Fibroblast of skin of left biceps (primary cell): Measurements from ENCODE around the gene FAM83E.
"Not testable (repeated sequence)": the region's sequence is repeated elsewhere in the genome, so short reads cannot be mapped to it uniquely, and the experiment has no call there.

Source experiments
- DNase-seq, 2 experiments: peaks; one replicate each; pipeline ENCODE4 v3.0.0-alpha.2; 2013; ENCODE audit warnings: low read depth in 2 of 2

FAM83E gene

DNA sequence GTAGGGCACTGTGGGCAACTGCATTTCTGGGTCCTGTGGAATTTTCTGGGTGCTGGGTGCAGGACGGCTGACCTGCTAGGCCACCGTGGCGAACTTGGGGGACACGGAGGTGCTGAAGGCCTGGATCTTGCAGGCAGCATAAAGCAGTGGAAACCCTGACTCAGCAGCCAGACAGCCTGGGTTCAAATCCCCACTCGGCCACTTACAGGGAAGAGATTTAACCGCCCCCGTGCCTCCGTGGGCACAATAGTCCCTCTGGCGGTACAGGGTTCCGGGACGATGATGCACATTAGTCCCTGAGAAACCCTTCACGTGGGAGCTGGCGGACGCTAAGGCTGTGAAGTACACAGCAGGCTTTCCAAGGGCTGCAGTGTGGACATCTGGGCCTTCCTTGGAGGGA is 3.0 kb downstream of the FAM83E start:
- DNase-seq: no peak

DNA sequence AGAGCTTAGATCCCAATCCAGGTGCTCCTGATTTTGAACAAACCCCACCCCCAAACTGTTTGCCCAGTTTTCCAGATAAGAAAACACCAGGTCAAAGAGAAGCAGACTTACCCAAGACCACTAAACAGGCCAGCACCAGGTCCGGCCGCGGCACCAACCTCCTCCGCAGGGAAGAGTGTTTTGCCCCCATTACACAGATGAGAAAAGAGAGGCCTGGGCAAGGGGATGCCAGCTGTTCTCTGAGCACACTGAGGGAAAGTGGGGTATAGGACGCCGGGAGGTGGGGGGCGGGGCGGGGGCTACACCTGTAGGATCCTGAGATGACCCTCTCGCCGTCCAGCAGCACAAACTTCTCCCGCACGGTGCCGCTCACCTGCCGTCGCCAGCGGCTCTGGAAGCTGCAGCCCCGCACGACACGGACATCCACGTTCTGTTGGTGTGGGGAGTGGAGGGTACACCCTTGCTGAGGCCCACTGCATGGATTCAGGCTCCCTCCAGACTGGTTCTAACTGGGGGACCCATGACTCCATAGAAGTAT is 5.2 kb downstream of the FAM83E start:
- DNase-seq: no peak

DNA sequence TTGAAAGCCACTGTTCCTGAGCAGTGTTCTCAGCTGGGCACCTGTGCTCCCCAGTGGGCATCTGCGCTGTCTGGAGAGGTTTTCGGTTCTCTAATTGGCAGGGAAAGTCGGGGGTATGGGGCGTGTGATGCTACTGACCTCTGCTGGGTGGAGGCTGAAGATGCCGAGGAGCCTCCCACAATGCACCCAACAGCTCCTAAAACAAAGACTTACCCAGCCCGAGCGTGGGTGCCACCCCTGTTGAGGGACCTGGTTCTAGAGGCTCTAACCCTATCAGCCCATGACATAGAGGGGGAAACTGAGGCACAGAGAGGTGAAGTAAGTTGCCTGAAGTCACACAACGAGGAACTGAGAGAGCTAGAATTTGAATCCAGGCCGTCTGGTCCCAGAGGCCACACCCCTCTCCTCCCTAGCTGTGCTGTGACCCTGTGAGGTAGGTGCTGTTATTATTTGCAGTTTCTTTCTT is 6.0 kb downstream of the FAM83E start:
- DNase-seq: no peak

DNA sequence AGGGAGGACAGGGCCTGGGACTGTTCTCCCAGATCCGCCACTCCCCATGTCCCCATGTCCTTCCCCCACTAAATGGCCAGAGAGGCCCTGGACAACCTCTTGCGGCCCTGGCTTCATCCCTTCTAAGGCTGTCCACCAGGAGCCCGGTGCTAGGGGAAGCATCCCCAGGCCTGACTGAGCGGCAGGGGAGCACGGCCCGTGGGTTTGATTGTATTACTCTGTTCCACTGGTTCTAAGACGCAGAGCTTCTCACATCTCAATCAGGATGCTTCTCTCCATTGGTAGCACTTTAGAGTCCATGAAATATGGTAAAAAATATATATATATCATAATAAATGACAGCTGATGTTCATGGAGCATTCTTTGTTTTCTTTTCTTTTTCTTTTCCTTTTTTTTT is 7.5 kb downstream of the FAM83E start:
- no peak for DNase-seq

DNA sequence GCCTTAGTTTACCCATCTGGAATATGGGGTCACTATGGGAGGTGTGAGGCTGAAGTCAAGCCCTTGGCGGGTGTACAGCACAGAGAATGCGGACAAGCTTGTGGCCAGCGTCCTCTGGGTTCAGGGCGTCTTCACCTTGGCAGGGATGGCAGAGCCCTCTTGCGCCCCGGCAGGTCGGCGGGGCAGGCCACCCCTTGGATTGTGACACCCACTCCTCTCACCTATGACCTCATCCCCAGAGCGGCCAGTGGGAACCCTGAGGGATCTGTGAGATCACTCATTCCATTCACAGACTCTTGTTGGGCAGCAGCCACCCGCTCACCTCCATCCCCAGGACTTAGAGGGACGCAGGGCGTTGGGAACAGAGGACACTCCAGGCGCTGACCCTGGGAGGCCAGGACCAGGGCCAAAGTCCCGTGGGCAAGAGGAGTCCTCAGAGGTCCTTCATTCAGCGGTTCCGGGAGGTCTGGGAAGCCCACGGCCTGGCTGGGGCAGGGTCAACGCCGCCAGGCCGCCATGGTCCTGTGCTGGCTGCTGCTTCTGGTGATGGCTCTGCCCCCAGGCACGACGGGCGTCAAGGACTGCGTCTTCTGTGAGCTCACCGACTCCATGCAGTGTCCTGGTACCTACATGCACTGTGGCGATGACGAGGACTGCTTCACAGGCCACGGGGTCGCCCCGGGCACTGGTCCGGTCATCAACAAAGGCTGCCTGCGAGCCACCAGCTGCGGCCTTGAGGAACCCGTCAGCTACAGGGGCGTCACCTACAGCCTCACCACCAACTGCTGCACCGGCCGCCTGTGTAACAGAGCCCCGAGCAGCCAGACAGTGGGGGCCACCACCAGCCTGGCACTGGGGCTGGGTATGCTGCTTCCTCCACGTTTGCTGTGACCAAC is 8.2 kb downstream of the FAM83E start, which contains the start of gene SPACA4:
SPACA4 (plus strand) TSS at position 280 of the 896 bp plus-strand sequence; CDS start at position 517, 237 bp downstream.
- DNase-seq: no peak

DNA sequence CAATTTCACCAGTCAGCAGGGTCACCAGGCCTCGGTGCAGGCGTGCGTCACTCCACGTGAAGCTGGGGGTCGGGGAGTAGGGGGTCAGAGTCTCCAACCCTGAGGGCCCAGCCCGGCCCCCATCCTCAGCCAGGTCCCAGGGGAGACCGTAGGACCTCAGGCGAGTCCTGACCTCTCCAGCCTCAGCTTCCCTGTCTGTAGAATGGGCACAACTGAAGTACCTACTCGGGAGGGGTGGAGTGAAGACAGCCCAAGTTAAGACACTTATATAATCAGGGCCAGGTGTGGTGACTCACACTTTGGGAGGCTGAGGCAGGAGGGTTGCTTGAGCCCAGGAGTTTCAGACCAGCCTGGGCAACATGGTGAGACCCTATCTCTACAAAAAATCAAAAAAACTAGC is 11.0 kb downstream of the FAM83E start:
- DNase-seq: no peak

DNA sequence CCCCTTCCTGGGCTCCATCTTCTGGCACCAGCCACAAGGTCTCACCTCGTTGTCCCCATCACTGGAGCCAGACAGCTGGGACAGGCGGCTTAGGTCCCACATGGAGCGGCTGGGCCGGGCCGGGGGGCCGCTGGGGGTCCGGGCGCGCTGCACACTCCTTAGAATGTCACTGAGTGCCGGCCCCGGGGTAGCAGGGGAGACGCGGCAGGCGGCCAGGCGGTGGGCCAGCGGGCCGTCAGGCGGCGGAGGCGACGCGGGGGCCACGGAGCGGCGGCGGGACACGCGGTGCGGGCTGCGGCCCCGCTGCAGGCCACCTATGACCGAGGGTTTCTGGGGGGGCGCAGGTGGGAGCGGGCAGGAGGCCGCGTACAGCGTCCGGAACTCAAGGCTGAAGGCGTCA is 11.4 kb downstream of the FAM83E start:
- DNase-seq: no peak

DNA sequence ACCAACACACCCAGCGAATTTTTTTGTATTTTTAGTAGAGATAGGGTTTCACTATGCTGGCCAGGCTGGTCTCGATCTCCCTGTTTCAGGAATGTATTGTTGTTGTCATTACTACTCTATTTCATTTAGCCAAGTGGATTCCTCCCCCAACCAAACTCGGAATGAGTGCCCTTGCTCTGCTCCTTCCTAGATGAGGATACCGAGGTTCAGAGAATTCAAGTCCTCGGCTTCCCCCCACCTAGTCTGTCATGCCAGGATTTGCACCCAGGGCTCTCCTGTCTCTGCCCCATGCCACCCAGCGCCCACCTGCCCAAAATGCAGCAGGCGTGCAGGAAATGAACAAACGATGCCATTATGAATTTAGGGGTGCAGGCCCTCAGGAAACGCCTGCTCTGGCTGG is 11.9 kb downstream of the FAM83E start:
- DNase-seq: no peak

DNA sequence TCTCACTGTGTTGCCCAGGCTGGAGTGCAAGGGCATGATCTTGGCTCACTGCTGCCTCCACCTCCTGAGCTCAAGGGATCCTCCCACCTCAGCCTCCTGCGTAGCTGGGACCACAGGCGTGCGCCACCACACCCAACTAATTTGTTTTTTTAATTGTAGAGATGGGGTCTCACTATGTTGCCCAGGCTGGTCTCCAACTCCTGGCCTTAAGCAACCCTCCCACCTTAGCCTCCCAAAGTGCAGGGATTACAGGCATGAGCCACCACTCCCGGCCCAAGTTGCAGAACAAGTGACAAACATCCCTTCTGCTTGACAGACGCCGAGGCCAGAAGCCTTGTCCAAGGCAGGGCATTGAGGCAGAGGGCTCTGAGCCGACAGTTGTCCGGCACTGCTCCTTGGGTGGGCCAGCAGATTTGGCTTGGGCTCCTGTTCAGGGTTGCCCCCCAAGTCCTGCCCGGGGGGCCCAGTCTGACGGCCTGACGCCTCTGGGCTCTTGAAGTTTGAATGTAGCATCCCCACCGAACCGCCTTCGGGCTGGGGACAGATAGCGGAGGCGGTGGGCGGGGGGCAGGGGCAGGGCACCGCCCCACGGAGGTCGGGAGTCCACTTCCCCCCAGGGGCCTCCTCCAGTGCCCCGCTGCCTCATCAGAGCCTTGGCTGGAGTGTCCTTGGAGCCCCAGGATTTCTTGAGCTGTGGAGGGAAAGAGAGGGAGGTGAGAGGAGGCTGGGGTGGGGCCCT is 14.0 kb downstream of the FAM83E start:
- DNase-seq: no peak

DNA sequence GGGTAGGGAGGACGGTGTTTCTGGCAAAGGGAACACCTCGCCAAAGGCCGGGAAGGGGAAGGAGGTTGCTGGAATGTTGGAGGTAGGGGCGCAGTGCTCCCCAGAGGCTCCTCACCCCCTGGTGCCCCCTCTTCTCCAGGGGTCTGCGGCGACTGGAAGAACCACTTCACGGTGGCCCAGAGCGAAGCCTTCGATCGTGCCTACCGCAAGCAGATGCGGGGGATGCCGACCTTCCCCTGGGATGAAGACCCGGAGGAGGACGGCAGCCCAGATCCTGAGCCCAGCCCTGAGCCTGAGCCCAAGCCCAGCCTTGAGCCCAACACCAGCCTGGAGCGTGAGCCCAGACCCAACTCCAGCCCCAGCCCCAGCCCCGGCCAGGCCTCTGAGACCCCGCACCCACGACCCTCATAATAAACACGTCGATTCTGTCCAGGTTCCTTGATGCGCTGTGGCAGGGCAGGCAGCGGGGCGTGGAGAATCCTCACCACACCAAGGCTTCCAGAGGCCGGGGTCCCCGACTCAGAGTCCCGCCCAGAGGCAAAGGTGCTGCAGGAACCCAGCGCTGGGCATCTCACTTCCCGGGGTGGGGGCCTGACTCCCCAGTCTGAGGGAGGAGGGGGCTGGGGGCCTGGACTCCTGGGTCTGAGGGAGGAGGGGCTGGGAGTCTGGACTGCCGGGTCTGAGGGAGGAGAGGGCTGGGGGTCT is 15.7 kb downstream of the FAM83E start:
- no peak for DNase-seq

DNA sequence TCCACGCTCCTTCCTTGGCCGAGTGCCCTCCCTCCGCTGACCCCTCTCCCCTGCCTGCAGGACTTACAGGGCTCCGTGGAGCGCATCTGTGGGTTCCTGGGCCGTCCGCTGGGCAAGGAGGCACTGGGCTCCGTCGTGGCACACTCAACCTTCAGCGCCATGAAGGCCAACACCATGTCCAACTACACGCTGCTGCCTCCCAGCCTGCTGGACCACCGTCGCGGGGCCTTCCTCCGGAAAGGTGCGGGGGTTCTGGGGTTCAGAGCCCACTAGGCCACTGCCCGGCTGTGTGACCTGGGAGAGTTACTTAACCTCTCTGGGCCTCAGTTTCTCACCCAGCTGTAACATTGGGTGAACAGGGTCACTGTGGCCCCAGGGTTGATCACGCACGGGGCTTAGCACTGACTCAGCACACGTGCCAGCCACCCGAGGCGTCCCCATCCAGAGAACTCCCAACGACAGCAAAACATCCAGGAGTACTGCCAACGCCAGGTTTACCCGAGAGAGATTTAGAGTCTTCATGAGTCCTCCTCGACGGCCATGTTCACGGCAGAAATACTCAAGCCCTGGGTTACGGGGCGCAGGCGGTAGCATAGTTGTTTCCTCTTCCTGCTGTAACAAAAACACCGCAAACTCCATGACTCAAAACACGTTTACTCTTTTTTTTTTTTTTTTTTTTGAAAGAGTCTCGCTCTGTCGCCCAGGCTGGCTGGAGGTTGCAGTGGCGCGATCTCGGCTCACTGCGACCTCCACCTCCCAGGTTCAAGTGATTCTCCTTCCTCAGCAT is 18.0 kb downstream of the FAM83E start:
- no peak for DNase-seq

DNA sequence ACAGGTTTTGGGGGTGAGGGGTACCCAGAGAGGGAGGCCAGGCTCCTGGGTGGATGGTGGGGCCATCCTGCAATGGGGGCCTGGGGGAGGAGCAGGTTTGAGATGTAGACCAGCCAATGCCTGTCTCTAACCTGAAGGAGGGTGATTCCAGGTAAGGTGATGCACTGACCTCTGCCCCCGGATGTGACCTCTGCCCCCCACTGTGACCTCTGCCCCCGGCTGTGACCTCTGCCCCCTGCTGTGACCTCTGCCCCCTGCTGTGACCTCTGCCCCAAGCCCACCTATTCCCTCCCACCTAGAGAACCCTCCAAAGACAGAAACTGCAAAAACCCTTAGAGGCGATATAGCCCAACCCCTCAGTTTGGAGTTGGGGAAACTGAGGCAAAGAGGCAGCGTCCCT is 18.6 kb downstream of the FAM83E start:
- DNase-seq: no peak

DNA sequence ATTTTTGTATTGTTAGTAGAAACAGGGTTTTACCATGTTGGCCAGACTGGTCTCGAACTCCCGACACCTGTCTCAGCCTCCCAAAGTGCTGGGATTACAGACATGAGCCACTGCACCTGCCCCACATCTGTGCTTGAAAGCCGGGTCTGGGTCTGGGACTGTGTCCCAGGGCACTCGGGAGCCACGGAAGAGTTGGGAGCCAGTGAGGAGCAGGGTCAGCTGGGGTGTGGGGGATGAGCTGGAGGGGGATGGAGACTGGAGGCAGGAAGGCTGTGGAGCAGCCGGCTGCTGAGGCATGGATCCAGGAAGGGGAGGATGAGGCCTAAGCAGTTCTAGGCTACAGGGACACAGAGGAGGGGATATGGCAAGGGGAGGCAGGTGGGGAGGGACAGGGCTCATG is 19.0 kb downstream of the FAM83E start:
- no peak for DNase-seq

DNA sequence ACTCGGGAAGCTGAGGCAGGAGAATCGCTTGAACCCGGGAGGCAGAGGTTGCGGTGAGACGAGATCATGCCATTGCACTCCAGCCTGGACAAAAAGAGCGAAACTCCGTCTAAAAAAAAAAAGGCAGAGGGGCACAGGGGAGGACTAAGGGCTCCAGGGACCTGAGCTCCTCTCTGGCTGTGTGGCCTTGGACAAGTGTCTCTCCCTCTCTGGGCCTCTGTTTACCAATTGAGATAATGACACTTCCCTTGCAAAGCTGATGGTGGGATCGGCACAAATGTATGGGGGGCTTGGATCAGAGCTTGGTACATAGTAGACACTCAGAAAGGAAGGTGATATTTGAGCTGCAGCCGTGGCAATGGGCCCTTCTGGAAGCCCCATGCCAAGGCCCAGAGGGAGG is 19.7 kb downstream of the FAM83E start:
- DNase-seq: no peak

DNA sequence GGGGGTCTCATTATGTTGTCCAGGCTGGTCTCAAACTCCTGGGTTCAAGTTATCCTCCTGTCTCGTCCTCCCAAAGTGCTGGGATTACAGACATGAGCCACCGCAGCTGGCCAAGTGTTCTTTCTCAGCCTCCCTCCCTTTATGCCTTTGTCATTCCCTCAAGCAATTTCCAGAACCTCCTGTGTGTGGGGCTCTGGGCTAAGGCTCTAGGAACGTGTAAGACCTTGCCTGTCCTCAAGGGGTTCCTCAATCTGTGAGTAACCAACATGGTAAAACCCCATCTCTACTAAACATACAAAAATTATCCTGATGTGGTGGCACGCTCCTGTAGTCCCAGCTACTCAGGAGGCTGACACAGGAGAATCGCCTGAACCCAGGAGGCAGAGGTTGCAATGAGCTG is 23.9 kb downstream of the FAM83E start:
- DNase-seq: no peak

DNA sequence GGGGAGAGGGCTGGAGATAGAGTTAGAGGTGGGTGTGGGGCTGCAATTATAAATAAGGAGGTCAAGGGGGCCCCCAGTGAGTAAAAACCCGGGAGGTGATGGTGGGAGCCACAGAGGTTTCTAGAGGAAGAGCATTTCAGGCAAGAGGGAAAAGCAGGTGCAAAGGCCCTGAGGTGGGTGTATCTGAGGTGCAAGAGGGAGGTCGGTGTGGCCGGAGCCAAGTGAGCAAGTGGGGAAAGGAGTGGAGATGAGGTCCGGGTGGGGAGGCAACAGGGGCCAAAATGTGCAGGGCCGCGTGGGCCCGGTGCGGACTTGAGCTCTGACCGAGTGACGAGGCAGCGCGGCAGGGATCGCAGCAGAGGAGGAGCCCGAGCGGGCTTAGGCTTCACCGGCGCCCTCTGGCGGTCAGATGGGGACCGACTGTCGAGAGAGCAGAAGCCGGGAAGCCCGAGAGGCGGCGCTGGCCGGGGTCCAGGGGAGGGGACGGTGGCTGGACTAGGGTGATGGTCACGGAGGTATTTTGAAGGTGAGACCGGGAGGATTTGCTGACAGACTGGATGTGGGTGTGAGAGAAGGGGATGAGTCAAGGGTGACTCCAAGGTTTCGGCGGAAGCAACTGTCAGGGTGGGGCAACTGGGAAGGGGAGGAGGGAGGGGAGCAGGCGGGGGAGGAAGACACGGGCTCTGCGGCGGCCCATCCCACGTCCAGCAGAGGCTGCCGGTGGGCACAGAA is 26.0 kb downstream of the FAM83E start:
- no peak for DNase-seq

DNA sequence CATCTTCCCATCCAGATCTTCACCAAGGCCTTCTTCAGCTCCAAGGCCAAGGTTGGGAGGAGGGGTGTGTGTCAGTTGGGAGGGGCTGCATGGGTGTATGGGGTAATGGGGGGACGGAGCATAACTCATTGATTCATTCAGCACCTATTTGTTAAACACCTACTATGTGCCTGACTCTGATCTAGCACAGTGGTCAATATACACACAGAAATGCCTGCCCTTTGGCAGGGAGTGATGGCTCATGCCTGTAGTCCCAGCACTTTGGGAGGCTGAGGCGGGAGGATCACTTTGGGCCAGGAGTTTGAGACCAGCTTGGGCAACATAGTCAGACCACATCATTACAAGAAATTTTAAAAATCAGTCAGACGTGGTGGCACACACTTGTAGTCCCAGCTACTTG is 27.5 kb downstream of the FAM83E start:
- no peak for DNase-seq

DNA sequence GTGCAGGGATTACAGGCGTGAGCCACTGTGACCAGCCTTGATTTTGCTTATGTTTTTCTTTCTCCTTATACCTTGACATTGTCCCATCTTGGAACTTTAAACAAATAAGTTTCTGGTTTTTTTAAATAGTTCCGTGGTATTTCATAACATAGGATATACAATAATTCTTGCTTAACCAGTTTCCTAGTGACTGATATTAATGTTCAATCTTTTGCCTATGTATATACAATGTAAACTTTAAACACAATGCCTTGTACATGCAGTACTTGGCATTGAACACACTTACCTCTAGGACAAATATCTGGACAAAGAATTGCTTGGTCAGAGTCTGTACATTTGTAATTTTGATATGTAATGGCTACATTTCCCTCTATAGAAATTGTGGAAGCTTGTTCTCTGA is 32.7 kb downstream of the FAM83E start:
- no peak for DNase-seq

DNA sequence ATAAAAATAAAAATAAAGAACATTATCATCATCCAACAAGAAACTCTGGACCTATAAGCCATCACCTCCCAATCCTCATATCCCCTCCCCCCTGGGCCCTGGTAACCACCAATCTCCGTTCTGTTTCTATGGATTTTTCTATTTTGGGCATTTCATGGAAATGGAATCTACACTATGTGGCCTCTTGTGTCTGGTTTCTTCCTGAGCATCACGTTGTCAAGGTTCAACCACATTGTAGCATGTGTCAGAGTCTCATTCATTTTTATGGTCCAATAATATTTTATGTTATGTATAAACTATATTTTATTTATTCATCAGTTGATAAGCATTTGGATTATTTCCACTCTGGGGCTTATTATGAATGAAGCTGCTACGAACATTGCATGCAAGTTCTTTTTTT is 36.0 kb downstream of the FAM83E start:
- DNase-seq: no peak

DNA sequence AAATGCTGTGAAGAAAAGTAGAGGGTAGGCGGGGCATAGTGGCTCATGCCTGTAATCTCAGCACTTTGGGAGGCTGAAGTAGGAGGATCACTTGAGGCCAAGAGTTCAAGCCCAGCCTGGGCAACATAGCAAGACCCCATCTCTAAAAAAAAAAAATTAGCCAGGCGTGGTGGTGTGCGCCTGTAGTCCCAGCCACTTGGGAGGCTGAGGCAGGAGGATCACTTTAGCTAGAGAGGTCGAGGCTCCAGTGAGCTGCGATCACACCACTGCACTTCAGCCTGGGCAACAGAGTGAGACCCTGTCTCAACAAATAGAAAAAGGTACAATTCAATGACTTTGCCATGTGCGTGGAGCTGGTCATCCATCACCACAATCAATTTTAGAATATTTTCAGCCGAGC is 37.0 kb downstream of the FAM83E start:
- not testable (repeated sequence) for DNase-seq
